Stimulated activated CD8-positive, alpha-beta memory T cell treated with anti-CD3 and anti-CD28 coated beads, Interleukin-15, amount 100 ng/mL, for 1 hour (primary cell): Measurements from ENCODE around the gene KITLG.
"Not testable (repeated sequence)": the region's sequence is repeated elsewhere in the genome, so short reads cannot be mapped to it uniquely, and the experiment has no call there.

Experiments
- DNase-seq: peaks from one replicate; pipeline ENCODE4 v3.0.0-alpha.2; 2020; ENCODE audit warnings: low read depth

The KITLG gene

DNA sequence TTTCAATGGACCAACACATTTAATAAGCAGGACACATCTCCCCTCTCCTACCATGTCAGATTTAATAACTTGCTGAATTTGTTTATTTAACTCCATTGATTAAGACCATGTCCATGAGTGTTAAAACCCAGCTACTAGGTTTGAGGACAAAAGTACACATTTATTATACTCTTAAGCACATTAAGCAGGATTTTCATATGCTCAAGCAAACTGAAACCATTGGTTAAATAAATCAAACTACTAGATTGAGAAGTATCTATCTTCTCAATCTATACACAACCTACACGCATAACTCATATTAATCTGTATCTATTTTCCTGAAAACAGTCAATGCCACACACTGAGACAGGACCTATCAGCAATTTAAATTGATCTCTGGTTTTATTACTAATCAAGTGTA is 85.2 kb downstream of the KITLG start:
- DNase-seq, result no peak

GRCh38 chr12:88494520-88494919 is 85.8 kb downstream of the KITLG start:
- DNase-seq, result no peak

DNA sequence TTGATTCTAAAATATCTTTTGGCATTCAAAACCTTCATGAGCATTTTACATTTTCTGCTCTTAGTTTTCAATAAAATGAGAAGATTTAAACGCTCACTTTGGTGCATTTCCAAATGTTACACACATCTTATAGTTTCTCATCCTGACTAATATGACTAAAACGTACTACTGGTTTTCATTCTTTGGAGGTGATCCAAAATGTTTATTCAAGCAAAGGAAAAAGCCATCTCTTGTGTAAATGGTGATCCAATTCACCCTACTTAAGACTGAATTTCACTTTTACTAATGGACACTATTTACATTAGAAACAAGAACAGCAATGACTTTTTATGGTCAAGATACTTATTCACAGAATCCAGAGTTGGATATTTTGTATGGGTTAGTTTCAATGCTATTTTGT is 86.6 kb downstream of the KITLG start:
- DNase-seq, result no peak

- no peak for DNase-seq
These were observed 89.8 kb downstream of the KITLG start for GRCh38 chr12:88490425-88490824.

DNA sequence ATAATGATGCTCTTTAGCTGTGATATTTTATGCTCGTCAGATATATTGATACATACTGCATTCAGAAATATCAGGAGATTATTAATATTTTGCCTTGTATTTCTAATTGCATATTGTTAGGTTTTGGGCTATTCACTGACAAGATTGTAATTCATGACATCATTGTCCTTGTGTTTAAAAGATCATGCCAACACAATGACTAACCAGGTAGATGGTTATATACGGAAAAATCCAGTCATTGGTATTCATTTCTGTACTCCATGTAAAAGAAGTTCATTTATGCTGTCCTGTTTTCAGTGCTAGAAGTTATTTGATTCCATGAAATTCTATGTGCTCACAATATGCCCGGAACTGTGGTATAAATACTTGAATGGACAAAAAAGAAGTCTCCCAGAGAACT is 107.5 kb downstream of the KITLG start:
- DNase-seq, result no peak

DNA sequence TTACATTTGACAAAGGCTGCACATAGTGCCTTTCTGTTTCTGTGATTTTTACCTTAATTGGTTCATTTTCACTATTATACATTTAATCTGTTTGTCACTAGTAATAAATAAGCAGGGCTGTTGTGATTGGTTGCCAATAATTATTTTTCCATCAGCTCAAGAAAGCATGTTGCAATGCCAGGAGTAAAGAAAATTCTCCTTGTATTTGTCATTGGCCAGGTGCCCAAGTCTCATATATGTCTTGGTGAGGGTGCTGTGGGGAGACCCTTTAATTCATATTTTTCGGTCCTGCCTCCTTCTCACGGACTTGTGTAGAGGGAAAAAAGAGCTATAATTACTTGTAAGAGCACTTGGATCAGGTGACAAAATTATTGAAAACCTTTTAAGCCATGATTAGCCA is 108.0 kb downstream of the KITLG start:
- DNase-seq, result no peak

- DNase-seq, result no peak
These were observed 108.8 kb downstream of the KITLG start for GRCh38 chr12:88471331-88472045.

GRCh38 chr12:88469154-88469553 is 111.1 kb downstream of the KITLG start:
- DNase-seq, result no peak

GRCh38 chr12:88468581-88468980 is 111.7 kb downstream of the KITLG start:
- DNase-seq, result no peak

DNA sequence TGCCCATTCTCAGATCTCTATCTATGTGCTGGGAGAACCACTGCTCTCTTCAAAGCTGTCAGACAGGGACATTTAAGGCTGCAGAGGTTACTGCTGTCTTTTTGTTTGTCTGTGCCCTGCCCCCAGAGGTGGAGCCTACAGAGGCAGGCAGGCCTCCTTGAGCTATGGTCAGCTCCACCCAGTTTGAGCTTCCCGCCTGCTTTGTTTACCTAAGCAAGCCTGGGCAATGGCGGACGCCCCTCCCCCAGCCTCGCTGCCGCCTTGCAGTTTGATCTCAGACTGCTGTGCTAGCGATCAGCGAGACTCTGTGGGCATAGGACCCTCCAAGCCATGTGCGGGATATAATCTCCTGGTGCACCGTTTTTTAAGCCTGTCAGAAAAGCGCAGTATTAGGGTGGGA is 113.6 kb downstream of the KITLG start:
- DNase-seq, result not testable (repeated sequence)

DNA sequence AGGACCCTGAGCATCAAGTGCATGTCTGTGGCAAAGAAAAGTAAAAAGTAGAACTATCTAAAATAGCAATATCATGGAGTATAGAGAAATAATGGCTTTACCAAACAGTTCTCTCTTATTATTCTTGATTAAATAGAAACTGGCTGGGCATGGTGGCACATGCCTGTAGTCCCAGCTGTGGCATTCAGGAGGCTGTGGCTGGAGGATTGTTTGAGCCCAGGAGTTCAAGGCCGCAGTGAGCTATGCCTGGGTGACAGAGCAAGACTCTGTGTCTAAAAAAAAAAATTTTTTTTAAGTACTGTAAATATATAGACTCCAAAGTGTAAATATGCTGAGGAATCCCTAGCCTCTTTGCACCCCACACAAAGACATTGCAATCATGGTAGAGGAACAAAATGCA is 121.9 kb downstream of the KITLG start:
- DNase-seq, result no peak

DNA sequence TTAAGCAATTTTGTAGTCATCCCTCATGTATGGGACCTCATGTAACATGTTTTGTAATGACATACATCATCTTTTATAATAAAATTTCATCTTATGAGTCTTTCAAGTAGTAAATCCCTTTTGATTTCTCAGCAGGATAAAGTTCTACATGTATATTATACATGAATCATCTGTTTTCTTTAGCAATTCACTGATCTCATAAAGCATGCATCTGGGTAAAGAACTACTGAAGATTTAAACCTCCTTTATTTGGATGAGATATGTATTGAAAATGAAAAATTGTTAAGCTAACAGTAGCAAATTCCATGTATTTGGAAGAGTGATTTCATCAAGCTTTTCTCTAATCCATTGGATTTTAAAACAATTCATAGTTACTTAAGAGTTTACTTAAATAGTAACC is 126.9 kb downstream of the KITLG start:
- DNase-seq, result no peak

GRCh38 chr12:88451205-88451604 is 129.1 kb downstream of the KITLG start:
- no peak for DNase-seq

GRCh38 chr12:88450136-88450535 is 130.1 kb downstream of the KITLG start:
- no peak for DNase-seq

- DNase-seq, result no peak
These were observed 131.8 kb downstream of the KITLG start for GRCh38 chr12:88448337-88448915.

GRCh38 chr12:88445705-88446394 is 134.4 kb downstream of the KITLG start:
- DNase-seq, result no peak

DNA sequence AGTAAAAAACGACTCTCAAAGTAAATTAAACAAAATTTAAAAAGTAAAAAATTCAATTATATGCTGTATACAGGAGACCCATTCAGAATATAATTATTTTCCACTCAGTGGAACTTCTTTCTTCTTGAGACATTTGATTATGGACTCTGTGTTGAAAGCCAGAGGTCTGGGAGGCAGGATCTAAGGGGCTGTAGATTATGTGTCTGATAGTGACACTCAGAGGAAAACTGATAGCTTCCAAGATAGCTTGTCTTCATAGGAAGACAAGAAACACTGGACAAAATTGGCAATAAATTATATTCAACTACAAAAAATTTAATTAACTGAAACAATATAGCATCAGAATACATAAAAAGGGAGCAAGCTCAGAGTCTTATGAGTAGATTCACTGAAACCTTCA is 135.8 kb downstream of the KITLG start:
- DNase-seq, result no peak
